ENCODE measurements around the gene CCDC88C.
"Not testable (repeated sequence)": the region's sequence is repeated elsewhere in the genome, so short reads cannot be mapped to it uniquely, and the experiment has no call there.

CCDC88C gene

DNA sequence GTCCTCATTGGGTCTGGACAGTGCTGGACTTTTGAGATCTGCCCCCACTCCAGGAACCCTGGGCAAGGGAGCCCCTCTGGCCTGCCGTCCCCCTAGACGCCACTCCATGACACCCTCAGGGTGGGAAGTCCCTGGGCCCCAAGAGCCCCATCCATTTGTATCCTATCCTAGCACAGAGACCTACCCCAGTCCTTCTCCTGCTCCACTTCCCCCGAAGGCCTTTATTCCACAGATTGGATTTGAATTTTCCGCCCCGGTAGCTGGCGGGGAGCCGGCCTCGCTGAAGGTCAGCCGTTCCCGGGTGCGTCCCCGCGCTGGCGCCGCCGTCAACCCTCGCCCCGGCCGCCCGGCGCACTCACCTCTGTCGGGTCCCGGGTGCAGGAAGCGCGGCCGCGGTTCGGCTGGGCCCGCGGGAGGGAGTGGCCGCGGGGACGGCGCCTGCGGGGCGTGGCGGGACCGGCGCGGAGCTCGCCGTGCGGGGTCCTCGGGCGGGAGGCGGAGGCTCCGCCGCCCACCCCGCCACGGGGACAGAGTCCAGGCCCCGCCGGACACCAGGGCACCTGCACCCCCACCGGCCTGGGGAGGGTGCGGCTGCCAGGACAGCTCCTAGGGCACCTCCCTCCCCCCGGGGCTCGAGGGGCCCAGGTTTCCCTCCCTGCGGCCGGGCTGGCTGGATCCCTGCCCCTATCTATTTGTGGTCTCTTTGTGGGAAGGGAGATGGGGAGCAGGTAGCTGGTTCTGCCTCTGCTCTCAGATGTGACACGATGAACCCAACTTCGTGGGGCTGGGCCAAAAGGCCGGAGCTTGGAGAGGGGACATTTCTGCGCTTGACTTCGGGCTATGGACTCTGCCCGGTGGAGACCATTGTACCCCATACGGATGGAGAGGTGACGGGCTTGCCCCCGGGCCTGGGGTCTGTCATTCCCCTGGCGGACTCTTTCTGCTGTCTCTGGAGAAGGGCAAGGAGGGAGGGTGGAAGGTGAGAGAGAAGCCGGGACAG lies 153.2 kb downstream of the CCDC88C start:
- no peak for DNase-seq

DNA sequence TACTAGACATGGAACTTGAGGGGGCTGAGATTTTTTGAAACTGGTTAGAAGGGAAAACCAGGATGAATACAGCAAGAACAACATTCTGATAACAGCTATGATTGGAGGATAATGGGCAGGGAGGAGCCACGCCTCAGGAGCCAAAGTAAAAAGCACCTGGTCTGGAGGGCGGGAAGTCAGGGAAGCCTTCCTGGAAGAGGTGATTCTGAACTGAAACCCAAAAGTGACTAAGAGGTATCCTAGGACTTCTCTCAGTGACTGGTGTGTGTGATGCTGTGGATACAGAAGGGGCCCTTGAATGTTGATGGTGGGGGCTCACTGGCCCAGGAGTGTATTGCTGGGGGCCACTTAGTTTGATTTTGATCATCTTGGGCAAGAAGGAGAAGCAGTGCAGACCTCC lies 154.3 kb downstream of the CCDC88C start:
- no peak for DNase-seq

DNA sequence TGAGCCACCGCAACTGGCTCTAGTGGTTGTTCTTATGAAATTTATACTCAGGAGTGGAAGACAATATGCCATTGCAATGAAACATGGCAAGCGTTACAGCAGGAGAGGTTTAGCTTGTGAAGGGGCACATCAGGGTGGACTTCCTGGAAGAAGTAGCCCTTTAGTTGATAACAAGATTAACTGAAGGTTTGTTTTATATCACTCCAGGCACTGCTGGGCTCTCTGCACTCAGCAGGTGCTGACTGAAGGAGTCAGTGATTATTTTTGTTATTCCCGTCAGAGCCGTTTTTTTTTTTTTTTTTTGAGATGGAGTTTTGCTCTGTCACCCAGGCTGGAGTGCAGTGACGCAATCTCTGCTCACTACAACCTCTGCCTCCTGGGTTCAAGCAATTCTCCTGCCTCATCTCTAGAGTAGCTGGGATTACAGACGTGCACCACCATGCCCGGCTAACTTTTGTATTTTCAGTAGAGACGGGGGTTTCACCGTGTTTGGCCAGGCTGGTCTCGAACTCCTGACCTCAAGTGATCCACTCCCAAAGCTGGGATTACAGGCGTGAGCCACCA lies 155.6 kb downstream of the CCDC88C start:
- DNase-seq, result no peak

DNA sequence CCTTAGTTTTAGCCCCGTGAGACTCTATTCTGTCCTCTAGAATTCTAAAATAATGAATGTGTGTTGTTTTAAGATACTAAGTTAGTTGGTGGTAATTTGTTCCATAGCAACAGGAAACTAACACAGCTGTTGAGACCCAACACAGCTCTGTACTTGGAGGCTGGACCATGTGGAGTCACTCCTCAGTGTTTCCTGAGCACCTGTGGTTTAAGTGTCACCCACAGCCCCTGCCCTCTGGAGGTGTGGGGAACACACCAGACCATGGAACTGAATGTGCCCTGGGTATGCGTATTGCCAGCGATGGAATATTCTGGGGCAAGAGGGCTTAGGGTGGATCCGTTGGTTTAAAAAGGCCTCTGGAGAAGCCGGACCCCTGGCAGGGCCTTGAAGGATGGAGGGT lies 156.5 kb downstream of the CCDC88C start:
- peak; percentile 64 for DNase-seq

- no peak for DNase-seq
Observed at GRCh38 chr14:91258876-91259275, 158.7 kb downstream of the CCDC88C start.

- no peak for DNase-seq
Observed at GRCh38 chr14:91258011-91258618, 159.5 kb downstream of the CCDC88C start.

- DNase-seq, result no peak
Observed at GRCh38 chr14:91257328-91258010, 160.2 kb downstream of the CCDC88C start.

- DNase-seq, result no peak
Observed at GRCh38 chr14:91256661-91257060, 161.0 kb downstream of the CCDC88C start.

DNA sequence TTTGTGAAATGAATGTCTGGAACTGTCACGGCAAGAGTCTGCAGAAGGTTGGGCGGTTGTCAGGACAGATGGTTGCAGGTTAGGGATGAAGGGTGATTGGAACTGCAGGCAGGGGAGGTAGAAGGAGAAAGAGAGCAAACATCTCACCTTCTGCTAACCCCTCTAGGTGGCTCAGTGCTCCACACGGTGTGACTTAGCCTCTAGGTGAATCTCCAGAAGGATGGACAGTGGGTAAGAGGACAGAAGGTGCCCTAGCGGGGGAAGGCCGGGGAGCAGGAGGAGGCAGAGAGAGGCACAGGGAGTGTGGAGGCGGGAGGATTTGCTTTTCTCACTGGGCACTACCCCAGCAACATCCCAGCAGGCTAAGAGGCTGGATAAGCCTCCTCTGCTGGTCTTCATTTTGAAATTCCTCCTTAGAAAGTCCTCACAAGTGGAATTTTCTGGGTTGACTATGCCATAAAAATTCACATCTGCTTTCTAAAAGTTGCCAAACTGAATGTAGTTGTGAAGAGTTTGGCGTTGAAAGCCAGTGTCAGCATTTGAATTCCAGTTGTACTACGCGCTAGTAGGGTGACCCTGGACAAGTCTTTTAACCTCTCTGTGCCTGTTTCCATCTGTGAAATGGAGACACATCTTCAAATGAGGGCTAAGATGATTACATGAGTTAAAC lies 162.5 kb downstream of the CCDC88C start:
- DNase-seq, result no peak

- no peak for DNase-seq
Observed at GRCh38 chr14:91254461-91254860, 163.2 kb downstream of the CCDC88C start.

DNA sequence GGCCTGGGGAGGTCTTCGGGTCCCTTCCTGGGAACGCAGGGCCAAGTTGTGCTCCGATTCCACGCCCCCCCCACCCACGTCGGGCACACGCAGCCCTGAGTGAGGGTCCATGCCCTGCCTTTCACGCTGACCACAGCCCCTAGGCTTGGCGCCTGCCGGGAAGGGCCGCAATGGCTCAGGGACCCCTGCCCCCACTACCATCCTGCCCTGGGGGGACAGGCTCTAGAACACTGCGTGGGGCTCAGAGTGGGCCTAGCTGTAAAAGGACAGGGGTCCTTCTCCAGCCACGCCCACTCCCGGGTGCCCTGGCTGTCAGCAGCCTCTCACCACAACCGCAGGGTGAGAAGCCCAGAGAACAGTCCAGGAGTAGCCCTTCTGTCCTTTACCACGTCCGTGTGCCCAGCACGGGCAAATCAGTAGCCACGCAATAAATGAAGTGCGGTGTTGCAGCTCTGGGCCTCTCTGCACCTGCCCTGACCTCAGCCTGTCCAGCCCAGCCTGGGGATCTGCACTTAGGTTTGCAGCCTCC lies 163.8 kb downstream of the CCDC88C start:
- DNase-seq, result no peak

GRCh38 chr14:91252871-91253794 lies 164.5 kb downstream of the CCDC88C start:
- DNase-seq, result peak; percentile 56

DNA sequence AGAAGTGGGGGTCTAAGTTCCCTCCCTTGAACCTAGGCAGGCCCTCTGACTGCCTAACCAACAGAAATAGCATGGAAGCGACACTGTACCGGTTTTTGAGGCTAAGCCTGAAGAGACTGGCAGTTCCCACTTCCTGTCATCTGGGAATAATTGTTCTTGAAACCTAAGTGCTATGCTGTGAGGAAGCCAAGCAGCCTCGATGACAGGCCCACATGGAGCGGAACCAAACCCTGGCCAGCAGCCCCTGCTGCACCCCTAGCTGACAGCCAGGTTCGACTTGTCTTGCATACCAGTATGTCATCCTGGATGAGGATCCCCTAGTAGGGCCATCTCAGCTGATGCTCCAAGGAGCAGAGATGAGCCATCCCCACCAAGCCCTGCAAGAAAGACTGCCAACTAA lies 166.7 kb downstream of the CCDC88C start:
- DNase-seq, result no peak

DNA sequence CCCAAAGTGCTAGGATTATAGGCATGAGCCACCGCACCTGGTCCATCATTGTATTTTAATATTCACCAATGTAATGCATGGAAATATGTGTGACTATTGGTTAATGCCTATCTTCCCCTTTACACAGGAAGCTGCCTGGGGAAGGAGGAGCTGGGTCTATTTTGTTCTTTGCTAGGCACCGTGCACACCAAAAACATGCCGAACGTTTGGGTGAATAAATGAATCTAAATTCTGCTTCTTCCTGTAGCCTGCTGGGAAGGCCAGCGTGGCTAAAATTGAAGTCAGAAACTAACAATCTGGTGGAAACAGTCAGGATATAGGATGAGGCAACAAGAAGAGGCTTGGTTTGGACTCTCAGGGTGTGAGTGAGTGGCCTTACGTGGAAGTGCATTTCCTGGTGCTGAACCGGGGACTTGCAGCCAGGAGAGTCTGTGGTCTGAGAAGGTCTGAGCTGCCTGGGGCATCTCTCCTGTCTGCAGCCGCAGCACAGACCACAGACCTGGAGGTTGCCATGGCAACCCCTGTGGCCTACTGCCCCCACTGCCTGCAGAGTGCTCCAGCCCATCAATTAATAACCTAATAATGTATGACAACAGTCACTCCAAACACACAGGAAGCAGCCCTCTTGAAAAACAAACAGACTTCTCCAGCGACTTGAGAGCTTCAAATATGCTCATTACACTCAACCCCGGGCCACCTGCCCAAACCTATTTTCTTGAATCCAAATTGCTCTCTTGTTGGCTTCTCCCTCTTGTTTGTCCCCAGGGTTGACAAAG lies 167.6 kb downstream of the CCDC88C start:
- peak; percentile 48 for DNase-seq

GRCh38 chr14:91246051-91246852 lies 171.4 kb downstream of the CCDC88C start:
- peak; percentile 79 for DNase-seq

- not testable (repeated sequence) for DNase-seq
Observed at GRCh38 chr14:91245616-91246015, 172.0 kb downstream of the CCDC88C start.

DNA sequence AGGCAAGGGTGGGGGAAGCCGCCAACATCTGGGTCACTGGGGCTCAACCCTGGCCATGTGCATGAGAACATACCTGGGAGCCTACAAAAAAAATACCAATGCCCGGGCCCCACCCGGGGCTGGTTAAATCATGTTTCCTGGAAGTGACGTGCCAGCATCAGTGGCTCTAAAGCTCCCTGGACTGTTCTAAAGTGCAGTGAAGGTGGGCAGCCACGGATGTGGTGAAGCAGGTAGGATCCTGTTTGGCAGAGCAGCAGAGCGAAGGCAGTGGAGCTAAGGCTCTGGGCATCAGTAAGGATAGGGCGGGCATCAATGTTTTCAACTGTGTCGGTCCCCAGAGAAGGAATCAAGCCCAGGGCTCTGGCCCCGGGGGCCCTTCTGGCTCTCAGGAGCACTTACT lies 172.6 kb downstream of the CCDC88C start:
- peak; percentile 75 for DNase-seq

DNA sequence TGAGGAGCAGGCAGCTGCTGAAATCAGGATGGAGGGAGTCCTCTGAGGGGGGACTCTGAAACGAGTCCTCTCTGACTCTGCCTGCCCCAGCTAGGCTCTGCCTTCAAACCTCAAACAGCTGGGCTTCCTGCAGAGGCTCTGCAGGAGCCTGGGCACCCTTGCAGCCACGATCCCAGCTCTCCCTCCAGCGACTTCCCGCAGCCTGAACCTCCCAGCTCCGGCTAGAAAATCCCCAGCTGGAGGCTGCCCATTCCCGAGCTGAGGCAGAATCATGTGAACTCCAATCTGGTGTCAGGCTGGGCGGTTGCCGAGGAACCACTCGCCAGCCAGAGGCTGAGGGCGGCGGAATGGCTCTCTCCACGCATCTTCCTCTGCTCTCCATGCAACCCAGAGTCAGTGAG lies 173.1 kb downstream of the CCDC88C start, which contains the start of gene GPR68:
Gene GPR68, minus strand, starts transcription at position 204 of the 401 bp plus-strand sequence. CDS start 9,654 bp downstream, outside the sequence.
- DNase-seq, result no peak

DNA sequence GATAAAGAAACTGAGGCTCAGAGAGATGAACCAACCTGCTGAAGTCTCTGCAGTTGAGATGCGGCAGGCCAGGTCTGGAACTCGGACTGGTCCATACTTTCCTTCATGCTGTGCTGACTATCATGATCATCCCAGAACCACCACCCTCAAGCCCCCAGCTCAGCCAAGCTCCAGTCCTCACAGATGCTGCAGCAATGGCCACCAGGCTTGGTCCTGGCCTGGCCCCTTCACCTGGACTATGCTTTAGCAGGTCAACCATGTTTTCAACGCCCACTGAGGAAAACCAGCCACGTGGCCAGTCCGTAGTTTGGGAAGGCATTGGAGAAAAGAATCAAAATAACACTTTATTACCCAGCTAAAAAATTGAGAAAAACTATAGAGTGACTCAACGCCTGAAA lies 174.5 kb downstream of the CCDC88C start:
- DNase-seq, result no peak
